ENCODE measurements around the gene DNAJC16. TPM values are rescaled to one million over a fixed set of nuclear protein-coding genes. Genes with fewer than 3 reads are reported as not detected.

DNAJC16 gene
- total RNA-seq, 2 donors from 2014 or later, result 23.1 to 31.6 TPM

DNA sequence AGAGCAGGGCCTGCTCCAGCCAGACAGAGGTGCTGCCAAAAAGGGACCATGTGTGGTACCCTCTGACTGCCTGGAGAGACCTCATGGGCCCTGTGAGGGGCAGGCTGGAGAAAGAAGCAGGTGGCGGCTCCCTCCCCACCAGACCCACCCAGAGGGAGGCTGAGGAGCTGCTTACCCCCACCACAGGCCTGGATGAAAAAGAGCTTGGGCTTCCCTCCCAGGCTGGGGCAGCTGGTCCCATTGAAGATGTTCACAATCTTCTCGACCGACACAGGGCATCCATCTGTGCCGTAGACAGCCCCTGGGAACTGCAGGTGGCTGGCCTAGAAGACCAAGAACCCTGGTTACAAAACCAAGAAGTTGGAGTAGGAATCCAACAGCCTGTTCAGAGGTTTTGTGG is 22.2 kb upstream of the DNAJC16 start:
- Mint-ChIP-seq H3K27me3 (ENCODE audit: insufficient read depth) (no peaks in the 10 kb centered on the region), H3K9me3 (no peaks in the 10 kb centered on the region), H3K4me3 (no peak overlapping the region), H3K4me1 (peaks cover 9% of the 10 kb centered on the region), H3K27ac (no peak overlapping the region), H3K36me3 (ENCODE audit: low read depth) (peaks cover 5% of the 10 kb centered on the region)
- no peaks in the 10 kb centered on the region for H3K27me3 ChIP-seq (ENCODE audit: control insufficient read depth, insufficient read depth, low read length, poor library complexity, severe bottlenecking)
- TF ChIP-seq, protein P1, sequence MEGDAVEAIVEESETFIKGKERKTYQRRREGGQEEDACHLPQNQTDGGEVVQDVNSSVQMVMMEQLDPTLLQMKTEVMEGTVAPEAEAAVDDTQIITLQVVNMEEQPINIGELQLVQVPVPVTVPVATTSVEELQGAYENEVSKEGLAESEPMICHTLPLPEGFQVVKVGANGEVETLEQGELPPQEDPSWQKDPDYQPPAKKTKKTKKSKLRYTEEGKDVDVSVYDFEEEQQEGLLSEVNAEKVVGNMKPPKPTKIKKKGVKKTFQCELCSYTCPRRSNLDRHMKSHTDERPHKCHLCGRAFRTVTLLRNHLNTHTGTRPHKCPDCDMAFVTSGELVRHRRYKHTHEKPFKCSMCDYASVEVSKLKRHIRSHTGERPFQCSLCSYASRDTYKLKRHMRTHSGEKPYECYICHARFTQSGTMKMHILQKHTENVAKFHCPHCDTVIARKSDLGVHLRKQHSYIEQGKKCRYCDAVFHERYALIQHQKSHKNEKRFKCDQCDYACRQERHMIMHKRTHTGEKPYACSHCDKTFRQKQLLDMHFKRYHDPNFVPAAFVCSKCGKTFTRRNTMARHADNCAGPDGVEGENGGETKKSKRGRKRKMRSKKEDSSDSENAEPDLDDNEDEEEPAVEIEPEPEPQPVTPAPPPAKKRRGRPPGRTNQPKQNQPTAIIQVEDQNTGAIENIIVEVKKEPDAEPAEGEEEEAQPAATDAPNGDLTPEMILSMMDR (conservative IDR thresholded peaks at IDR 0.05), result no peak
- no peak overlapping the region for H3K9ac ChIP-seq (ENCODE audit: extremely low read depth, low read length, poor library complexity, severe bottlenecking)
- DNase-seq, result no peak
- H3K27ac ChIP-seq (ENCODE audit: low read depth, low read length), result no peak overlapping the region
- H3K4me1 ChIP-seq (ENCODE audit: control insufficient read depth, insufficient read depth, low read length), result no peaks in the 10 kb centered on the region
- WGBS, 2 experiments (ENCODE audit: insufficient coverage in 1 of 2, insufficient read length in 1 of 2), result 92 to 100% methylated on average over 2 to 4 of the region's 4 CpGs
- H3K36me3 ChIP-seq (ENCODE audit: control insufficient read depth, insufficient read depth, low read length), result no peaks in the 10 kb centered on the region
- no peaks in the 10 kb centered on the region for H3K9me3 ChIP-seq (ENCODE audit: control insufficient read depth, low read length)
- H3K4me3 ChIP-seq (ENCODE audit: low read length), result no peak overlapping the region

- no peak for DNase-seq
- no peak overlapping the region for H3K4me3 Mint-ChIP-seq
- no peaks in the 10 kb centered on the region for H3K9me3 ChIP-seq (ENCODE audit: control insufficient read depth, low read length)
- no peaks in the 10 kb centered on the region for H3K27me3 Mint-ChIP-seq (ENCODE audit: insufficient read depth)
- no peaks in the 10 kb centered on the region for H3K4me1 ChIP-seq (ENCODE audit: control insufficient read depth, insufficient read depth, low read length)
- no peak overlapping the region for H3K27ac ChIP-seq (ENCODE audit: low read depth, low read length)
- TF ChIP-seq, protein P1 (conservative IDR thresholded peaks at IDR 0.05), result no peak
- H3K36me3 Mint-ChIP-seq (ENCODE audit: low read depth), result peaks cover 8% of the 10 kb centered on the region
- no peaks in the 10 kb centered on the region for H3K9me3 Mint-ChIP-seq
- H3K4me1 Mint-ChIP-seq, result peaks cover 3% of the 10 kb centered on the region
- H3K36me3 ChIP-seq (ENCODE audit: control insufficient read depth, insufficient read depth, low read length), result no peaks in the 10 kb centered on the region
- no peak overlapping the region for H3K27ac Mint-ChIP-seq
- H3K4me3 ChIP-seq (ENCODE audit: low read length), result no peak overlapping the region
- WGBS, 2 experiments (ENCODE audit: insufficient coverage in 1 of 2, insufficient read length in 1 of 2), result 93 to 97% methylated on average over 10 to 17 of the region's 17 CpGs
- no peaks in the 10 kb centered on the region for H3K27me3 ChIP-seq (ENCODE audit: control insufficient read depth, insufficient read depth, low read length, poor library complexity, severe bottlenecking)
- no peak overlapping the region for H3K9ac ChIP-seq (ENCODE audit: extremely low read depth, low read length, poor library complexity, severe bottlenecking)
Measured at GRCh38 chr1:15506831-15507230, 19.8 kb upstream of the DNAJC16 start.

- TF ChIP-seq, protein P1 (conservative IDR thresholded peaks at IDR 0.05), result no peak
- peaks cover 3% of the 10 kb centered on the region for H3K4me1 Mint-ChIP-seq
- Histone ChIP-seq H3K4me1 (ENCODE audit: control insufficient read depth, insufficient read depth, low read length) (no peaks in the 10 kb centered on the region), H3K4me3 (ENCODE audit: low read length) (no peak overlapping the region), H3K9me3 (ENCODE audit: control insufficient read depth, low read length) (no peaks in the 10 kb centered on the region), H3K27me3 (ENCODE audit: control insufficient read depth, insufficient read depth, low read length, poor library complexity, severe bottlenecking) (no peaks in the 10 kb centered on the region), H3K36me3 (ENCODE audit: control insufficient read depth, insufficient read depth, low read length) (no peaks in the 10 kb centered on the region), H3K9ac (ENCODE audit: extremely low read depth, low read length, poor library complexity, severe bottlenecking) (no peak overlapping the region), H3K27ac (ENCODE audit: low read depth, low read length) (no peak overlapping the region)
- peaks cover 11% of the 10 kb centered on the region for H3K36me3 Mint-ChIP-seq (ENCODE audit: low read depth)
- no peak overlapping the region for H3K27ac Mint-ChIP-seq
- DNase-seq, result no peak
- no peaks in the 10 kb centered on the region for H3K27me3 Mint-ChIP-seq (ENCODE audit: insufficient read depth)
- H3K9me3 Mint-ChIP-seq, result no peaks in the 10 kb centered on the region
- H3K4me3 Mint-ChIP-seq, result no peak overlapping the region
- WGBS, 2 experiments (ENCODE audit: insufficient coverage in 1 of 2, insufficient read length in 1 of 2), result 90 to 98% methylated on average over 2 to 5 of the region's 5 CpGs
Measured at GRCh38 chr1:15507278-15507677, 19.4 kb upstream of the DNAJC16 start.
